Cortex of kidney (tissue), 1 donor: ENCODE measurements around the gene CFAP20DC.
"Not testable (repeated sequence)": the region's sequence is repeated elsewhere in the genome, so short reads cannot be mapped to it uniquely, and the experiment has no call there.

ENCODE experiments used
- DNase-seq: peaks from one replicate; lab custom pipeline; 2025; lab: John Stamatoyannopoulos, UW

CFAP20DC gene

DNA sequence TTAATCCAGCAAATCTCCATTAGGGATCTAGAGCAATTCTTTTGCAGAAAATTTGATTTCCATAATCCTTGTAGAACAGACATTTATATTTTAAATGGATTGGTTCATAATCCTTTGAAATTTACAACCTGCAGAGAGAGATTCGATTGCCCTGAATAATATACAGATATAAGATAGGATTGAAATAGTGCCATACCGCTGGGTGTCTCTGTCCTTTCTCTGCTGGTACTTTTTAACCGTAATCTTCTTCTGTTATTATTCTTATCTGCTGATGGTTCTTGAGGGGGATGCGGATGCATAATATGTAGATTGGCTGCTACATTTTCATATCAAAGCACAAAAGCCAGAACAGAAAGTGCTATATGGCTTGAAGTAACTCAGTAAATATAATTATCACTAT is 182.2 kb downstream of the CFAP20DC start:
- no peak for DNase-seq

DNA sequence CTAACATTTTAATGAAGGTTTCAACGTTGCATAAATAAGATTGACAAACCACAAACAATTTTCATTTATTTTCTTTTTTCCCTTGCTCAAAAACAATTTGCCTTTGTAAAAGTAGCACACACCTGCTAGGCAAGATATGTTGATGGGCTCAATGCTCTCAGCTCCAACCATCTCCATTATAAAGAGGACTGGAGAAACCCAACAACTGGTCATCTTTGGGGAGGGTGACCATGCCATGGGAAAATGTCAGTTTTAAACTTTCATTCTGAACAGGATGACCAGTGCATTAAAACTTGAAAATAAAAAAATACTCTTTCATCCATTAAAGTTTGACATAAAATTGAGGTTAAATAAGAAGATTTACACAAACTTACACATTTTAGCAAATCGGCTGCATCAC is 183.7 kb downstream of the CFAP20DC start:
- DNase-seq = no peak

DNA sequence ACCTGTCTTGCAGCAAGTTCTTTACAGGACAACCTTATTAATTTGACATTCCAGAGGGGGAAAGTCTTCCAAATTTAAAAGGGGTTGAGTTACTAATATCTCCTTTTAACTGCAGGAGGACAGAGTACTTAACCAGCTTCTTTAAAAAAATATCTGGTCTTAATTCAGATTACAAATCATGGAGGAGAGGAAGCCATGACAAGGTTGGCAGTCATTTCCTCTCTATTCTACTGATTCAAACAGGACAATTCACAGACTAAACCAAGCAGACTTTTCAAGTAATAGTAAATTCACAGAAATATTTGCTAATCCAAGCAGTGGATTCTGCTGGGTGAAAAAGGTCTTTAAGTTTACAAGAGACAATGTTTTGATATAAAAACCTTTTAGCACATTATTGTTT is 185.3 kb downstream of the CFAP20DC start:
- no peak for DNase-seq

DNA sequence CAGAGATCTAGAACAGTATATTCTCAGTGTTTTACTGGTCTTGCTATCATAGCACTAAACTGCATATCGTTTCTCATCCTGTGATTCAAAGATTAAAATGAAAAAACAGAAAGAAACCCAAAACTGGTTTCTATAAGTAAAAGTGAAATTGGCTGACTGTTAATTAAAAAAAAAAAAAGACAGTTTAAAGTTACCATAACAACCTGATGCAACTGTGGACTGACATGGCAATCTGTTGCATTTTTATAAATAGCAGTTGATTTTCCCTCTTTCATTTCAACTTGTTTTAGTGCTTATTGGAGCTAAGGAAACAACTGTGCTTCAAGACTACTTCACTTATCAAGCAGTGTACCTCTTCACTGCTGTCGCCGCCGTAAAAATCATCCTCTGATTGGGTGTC is 186.6 kb downstream of the CFAP20DC start:
- DNase-seq = no peak

DNA sequence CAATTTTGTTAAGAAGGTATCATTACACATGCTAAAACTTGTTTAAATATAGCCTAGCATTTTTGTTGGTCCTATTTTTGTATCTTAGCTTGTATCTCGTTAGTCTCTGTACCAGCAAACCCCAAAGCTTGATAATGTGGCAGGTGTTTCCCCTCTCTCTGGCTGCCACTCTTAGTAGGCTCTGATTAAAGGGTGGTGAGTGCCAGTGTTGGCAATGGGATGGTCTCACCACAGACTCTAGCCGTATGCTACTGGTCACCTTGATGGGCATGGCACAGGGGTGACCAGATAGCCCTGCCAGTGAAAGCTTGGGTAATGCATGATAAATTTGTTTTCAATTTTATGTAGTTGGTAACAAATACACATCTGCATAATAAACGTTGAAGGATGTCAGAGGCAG is 188.3 kb downstream of the CFAP20DC start:
- no peak for DNase-seq

DNA sequence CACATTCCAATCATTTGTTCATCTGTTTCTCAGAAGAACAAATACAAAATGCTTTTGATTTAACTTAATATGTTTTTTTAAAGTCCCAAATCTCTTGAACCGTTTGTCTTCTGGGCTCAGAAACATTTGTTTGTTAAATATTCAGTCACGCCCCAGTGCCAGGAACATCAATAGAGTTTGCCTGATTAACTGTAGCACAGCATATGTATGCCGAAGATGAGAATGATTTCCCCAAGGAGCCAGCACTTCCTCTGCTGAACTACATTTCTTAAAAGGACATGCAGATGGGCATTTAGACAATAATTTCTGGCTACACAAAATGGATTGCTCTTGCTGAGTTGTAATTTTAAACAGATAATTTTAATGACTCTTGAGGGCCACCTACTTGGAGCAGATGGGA is 191.7 kb downstream of the CFAP20DC start:
- no peak for DNase-seq

DNA sequence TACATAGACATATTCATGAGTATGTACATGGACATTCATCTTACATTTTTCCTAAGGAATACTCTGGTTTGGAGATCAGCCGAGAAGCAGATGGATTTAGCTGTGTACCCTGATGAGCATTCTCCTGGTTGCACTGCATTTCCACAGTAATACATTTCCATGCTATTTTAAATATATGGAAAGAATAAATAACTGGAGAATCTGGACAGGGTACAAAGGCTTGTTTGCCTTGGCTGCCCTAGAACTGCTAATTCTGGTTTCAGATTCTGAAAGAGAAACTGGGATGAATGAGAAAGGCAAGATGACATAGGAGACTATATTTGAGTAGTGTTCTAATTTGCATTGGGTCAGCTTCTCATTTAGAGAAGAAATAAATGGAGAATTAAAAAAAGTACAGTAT is 192.4 kb downstream of the CFAP20DC start:
- no peak for DNase-seq

DNA sequence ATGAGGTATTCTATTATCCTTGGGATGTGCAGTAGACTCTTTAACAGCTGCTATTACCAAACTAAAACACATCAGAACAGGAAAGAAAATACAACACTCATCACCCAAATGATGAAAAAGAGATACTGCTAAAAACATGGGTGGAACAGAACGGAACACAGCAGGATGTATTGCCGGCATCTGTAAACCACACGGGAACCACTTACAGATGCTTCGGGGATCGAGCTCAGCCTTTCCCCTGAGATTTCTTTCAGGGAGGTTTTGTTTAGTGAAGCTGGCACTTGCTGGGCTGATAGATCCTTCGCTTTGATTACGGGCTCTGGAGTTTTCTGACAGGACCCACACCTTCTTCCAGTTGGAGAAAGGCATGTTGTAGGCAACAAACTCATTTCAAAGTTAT is 201.0 kb downstream of the CFAP20DC start:
- no peak for DNase-seq

DNA sequence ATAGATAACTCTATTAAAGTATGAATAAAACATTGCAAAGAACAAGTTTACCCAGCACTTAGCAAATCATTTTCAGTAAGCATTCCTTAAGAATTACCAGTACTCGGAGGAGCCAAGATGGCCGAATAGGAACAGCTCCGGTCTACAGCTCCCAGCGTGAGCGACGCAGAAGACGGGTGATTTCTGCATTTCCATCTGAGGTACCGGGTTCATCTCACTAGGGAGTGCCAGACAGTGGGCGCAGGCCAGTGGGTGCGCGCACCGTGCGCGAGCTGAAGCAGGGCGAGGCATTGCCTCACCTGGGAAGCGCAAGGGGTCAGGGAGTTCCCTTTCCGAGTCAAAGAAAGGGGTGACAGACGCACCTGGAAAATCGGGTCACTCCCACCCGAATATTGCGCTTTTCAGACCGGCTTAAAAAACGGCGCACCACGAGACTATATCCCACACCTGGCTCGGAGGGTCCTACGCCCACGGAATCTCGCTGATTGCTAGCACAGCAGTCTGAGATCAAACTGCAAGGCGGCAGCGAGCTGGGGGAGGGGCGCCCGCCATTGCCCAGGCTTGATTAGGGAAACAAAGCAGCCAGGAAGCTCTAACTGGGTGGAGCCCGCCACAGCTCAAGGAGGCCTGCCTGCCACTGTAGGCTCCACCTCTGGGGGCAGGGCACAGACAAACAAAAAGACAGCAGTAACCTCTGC is 207.6 kb downstream of the CFAP20DC start:
- DNase-seq = not testable (repeated sequence)

DNA sequence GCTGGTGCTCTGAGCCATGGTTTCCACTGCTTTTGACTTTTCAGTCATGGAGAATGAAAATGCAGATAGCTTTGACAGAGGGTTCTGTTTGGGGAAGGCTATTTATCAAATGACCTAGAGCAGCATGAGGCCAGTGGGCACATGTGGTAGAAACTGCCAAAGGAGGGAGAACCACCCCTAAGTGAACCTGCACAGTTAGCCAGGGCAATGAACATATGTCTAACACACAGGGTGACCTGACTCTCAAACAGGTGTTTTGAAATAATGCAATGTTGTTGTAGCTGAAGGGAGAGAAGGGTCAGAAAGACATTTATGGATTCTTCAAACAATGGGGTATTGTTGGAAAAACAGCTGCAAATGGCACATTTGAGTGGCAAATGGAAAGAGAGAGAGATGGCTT is 208.9 kb downstream of the CFAP20DC start:
- no peak for DNase-seq

DNA sequence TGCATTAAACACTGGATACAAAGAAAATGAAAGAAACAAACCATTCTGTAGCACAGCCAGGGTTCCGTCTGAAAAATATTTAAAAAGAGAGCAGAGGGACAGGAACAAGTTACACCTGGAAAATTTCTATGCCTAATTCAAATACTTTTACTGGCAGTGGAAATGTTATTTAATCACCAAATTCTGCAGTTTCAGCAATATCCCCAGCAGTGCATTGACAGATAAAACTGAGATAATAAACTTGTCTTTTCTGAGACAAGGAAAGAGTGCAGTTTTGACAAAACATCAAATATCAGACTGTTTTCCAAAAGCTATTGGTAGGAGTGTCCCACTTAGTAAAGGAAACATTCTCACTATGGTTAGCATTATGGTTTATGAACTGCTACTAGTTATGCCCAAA is 209.9 kb downstream of the CFAP20DC start:
- DNase-seq = no peak

DNA sequence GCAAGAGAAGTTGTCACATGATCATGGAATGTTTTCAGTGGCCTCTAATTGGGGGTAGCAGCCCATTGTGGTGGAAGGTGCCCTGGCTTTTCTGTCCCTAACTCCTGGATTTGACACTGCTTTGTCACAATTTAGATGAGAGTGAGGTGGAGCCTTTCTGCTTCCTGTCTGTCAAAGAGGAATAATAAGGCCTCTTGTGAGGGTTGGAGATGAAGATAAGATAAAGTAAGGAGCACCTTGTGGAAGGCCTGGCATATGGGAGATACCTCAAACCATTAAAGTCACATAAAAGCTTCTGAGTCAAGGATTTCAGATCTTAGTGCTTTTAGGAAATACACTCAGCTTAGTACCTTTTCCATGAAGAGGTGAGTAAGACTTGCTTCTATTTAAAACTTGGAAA is 210.6 kb downstream of the CFAP20DC start:
- DNase-seq = no peak

DNA sequence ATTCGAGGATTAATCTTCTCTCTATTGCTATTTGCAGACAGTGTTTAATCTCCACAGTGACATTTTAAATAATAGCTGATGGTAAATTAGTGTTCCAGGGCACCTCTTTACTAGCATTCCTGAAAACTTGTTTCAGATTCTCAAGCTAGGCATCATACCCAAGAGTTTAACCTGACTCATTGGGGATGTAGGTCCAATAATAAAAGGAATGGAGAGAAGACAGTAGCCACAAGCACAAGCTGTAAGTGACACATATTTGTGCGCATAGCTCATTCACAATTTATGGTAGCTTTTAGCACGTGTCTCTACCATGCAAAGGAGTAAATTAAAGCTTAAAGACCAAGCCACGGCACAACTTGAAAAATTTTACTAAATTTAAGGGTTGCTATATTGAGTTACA is 212.0 kb downstream of the CFAP20DC start:
- no peak for DNase-seq

DNA sequence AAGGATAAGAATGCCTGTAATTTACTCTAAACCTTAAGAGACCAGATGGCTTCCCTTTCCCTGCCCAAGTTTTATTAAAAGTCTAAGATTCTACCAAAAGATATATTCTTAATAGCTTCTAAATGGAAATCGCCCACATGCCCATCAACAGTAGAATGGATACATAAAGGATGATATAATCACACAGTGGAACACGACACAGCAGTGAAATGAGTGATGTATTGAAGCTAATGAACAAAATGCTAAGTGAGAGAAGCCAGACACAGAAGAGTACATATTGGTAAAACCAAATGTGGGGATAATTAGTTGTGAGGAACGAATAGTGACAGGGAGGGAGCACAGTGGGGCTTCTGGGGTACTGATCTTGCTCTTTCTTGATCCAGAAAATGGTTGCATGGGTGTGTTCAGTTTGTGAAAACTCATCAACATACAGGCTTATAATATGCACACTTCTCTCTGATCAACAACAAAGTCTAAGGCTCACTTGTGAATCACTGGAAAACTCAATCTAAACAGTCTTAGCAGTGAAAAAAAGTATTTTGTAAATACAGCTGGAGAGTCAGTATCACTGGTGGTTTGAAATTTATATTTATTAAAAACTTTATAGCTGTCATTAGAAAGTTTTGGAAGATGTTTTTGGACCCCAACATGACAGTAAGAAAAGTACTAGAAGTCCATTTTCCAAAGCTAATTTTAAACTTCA is 212.5 kb downstream of the CFAP20DC start:
- DNase-seq = no peak

DNA sequence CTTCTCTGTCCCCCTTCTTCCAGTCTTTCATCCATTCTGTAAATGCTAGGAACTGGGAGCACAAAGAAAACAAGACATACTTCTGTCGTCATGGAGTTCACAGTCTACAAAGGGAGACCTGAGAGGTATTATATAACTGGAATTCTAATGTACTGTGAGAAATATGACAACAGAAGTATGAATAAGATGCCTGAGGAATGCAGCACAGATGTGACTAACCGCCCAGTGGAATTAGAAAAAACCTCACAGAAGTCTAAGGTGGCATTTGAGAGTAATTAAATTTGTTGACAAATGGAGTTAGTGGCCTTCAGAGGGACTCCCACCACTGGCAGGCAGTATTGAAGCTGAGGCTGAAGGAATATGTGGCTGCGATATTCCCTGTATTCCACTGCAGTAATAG is 214.7 kb downstream of the CFAP20DC start:
- no peak for DNase-seq

DNA sequence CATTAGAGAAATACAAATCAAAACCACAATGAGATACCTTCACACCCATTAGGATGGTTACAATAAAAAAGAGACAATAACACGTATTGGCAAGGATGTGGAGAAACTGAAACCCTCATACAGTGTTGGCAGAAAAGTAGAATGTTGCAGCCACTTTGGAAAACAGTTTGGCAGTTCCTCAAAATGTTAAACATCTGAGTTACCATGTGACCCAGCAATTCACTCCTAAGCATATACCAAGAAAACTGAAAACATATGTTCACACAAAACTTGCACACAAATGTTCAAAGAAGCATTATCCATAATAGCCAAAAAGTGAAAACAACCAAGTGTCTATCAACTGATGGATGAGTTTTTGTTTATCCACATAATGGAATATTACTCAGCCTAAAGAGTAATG is 216.3 kb downstream of the CFAP20DC start:
- DNase-seq = no peak

DNA sequence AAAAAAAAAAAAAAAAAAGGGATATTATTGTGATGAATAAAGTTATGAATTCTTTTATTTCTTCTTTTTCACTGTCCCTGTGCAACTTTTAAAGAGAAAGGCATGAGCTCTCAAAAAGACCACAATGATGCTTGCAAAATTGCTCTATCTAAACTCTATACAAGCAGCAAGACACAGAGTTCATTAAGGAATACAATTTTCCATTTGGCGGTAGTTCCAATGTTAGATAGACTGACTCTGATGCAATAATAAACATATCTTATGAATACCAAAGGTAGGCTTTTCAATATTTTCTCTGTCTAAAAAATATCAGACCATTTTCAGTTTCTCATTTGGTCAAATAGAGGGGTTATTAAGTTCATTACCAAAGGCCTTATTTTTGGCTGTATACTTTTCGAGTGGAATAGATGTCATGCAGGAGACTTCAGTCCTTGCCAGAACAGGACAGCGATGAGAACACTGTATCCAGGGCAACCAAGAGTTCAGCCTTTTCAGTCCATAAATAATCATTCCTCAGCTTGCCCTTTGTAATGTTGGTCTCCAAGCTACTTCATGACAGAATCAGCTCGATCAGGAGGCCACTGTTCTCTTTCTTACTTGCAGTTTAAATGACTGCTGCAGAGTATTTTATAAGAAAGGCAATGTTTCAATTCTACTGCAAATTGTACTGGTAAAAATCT is 220.4 kb downstream of the CFAP20DC start:
- DNase-seq = no peak

DNA sequence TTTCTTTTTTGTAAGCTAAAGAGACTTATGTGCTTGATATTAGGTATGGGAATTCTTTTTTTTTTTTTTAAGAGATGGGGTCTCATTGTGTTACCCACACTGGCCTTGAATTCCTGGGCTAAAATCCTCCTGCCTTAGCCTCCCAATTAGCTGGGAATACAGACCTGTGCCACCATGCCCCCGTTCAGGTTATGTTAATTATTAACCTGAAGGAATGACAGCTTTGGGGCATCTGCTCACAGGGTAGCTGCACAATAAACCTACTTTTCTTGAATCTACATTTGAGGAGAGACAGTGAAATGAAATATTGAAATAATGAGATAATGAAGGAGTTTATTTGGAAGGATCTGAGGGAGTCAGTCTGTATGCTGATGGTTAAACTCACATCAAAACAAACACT is 225.0 kb downstream of the CFAP20DC start:
- no peak for DNase-seq

DNA sequence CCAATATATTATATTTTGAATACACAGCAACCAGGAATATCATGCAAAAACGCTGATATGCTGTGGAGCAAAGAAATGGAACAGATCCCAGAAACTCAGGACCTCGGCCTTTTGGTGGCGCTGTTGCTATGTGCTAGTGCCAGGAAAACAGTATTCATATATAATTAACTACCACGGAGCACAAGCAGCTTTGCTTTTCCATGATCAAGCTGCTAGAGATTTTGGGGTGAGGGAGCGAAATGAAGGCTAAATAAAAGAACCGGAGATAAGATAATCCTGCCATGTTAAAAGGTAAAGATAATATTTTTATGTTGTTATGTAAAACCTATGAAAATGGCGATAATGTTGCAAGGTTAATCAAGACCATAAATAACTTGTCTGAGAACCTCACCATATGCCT is 225.5 kb downstream of the CFAP20DC start:
- no peak for DNase-seq

DNA sequence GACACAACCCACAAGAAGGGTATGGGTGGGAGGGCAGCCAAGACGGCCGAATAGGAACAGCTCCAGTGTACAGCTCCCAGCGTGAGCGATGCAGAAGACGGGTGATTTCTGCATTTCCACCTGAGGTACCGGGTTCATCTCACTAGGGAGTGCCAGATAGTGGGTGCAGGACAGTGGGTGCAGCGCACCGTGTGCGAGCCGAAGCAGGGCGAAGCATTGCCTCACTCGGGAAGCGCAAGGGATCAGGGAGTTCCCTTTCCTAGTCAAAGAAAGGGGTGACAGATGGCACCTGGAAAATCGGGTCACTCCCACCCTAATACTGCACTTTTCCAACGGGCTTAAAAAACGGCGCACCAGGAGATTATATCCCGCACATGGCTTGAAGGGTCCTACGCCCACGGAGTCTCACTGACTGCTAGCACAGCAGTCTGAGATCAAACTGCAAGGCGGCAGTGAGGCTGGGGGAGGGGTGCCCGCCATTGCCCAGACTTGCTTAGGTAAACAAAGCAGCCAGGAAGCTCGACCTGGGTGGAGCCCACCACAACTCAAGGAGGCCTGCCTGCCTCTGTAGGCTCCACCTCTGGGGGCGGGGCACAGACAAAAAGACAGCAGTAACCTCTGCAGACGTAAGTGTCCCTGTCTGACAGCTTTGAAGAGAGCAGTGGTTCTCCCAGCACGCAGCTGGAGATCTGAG is 243.1 kb downstream of the CFAP20DC start:
- not testable (repeated sequence) for DNase-seq

DNA sequence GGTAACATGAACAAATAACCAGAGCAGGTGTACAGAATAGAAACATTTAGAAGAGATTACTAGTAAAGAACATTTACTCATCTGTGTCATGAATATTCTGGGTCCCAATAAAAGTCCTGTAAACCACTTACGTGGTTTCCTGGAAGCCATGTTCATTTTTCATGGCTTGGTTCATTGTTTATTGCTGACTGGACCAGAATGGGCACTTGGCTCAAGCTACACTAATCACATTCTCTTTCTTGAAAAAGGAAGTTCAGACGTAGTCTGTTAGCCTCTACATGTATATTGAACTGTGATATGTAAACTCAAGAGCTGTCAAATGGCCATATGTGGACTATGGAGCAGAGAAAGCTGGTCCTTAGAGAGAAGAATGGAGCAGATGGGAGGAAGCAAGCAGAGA is 244.9 kb downstream of the CFAP20DC start:
- no peak for DNase-seq

DNA sequence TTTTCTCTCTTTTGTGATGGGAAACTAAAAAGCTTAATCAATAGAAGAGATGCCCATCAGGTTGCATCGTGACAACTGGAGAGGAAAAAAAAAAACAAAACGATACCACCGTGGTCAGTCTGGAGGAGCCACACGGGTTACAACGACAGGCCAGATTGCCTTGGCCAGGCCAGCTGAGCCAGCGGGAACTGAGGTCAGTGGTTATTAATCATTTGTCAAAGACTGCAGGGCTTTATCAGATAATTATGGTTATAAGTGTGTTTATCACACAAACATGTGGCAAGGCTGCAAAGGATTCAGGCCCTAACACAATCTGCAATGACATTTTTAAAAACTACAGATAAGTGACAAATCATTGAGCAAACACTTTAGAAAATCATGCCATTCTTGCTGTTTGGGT is 248.3 kb downstream of the CFAP20DC start:
- no peak for DNase-seq

DNA sequence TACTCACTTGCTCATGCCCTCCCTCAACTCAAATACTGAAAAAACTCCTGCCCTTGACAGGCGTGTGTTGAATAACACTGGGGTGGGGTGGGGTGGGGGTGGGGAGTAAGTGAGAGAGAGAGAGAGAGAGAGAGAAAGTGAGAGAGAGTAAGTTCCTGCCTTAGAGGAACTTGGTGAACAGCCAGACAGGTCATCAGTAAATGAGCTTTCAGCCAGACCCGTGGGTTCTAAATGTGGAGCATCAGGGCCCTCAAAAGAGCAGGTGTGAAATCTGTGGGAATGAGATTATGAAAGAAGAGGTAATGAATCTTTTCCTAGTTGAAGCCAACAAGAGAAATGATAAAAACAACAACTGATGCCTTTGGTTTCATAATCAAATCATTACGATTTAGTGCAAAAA is 248.9 kb downstream of the CFAP20DC start:
- DNase-seq = no peak
